Keratinocyte (primary cell): ENCODE measurements around the gene ANXA5.

Source experiments
- EZH2 ChIP-seq: IDR thresholded peaks from one replicate; pipeline ENCODE4 v1.6.1; 2012; ENCODE audit warnings: inconsistent platforms, mild to moderate bottlenecking, low read length, moderate library complexity
- TF ChIP-seq, protein P1 (sequence below), 3 experiments: IDR thresholded peaks in 1 of 3; conservative IDR thresholded peaks in 1 of 3; optimal IDR thresholded peaks in 1 of 3; 2 replicates in 2 of 3; 3 replicates in 1 of 3; pipeline versions ENCODE3 to v1.5.1; 2011; ENCODE audit warnings: low read length in 3 of 3, mild to moderate bottlenecking in 3 of 3, moderate library complexity in 2 of 3, control low read depth in 1 of 3, inconsistent platforms in 1 of 3; ENCODE audit not compliant: insufficient read depth in 2 of 3; ENCODE audit errors: extremely low read depth in 1 of 3

DNA sequence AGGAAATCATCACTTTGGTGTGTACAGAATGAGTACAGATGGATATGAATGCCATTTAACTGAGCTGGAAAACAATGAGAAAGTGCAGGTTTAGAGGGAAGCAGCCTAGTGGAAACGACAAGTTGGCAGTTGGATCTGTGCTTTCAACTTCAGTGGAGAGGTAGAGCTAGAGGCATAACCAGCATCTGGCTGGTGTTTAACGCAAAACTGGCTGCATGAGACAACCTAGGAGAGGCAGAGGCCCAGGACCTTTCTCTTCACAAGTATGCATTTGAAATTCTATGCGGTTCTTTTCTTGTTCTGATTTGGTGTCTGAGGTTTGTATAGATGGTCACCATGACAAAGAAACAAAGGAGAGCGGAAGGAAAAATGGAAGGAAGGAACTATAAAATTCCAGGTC is 63.1 kb downstream of the ANXA5 start:
- TF ChIP-seq EZH2: no peak
- TF ChIP-seq, protein P1, sequence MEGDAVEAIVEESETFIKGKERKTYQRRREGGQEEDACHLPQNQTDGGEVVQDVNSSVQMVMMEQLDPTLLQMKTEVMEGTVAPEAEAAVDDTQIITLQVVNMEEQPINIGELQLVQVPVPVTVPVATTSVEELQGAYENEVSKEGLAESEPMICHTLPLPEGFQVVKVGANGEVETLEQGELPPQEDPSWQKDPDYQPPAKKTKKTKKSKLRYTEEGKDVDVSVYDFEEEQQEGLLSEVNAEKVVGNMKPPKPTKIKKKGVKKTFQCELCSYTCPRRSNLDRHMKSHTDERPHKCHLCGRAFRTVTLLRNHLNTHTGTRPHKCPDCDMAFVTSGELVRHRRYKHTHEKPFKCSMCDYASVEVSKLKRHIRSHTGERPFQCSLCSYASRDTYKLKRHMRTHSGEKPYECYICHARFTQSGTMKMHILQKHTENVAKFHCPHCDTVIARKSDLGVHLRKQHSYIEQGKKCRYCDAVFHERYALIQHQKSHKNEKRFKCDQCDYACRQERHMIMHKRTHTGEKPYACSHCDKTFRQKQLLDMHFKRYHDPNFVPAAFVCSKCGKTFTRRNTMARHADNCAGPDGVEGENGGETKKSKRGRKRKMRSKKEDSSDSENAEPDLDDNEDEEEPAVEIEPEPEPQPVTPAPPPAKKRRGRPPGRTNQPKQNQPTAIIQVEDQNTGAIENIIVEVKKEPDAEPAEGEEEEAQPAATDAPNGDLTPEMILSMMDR (optimal IDR thresholded peaks at IDR 0.05 in 1 of 3, IDR thresholded peaks at IDR 0.05 in 1 of 3, conservative IDR thresholded peaks at IDR 0.05 in 1 of 3; ENCODE audit: extremely low read depth in 1 of 3, insufficient read depth in 2 of 3, low read length in 3 of 3): no peak
